ENCODE results near the gene OR52B2.

OR52B2 gene

GRCh38 chr11:6170226-6170625, at the start of gene OR52B2:
Gene OR52B2, minus strand, starts transcription at chr11:6170326. Its CDS starts 0 bp downstream, at chr11:6170326.
- Histone ChIP-seq H3K9ac (ENCODE audit: low read length in 2 of 2) (no peak within 1 kb of the TSS), H3K4me3 (ENCODE audit: low read length in 2 of 2) (no peak within 1 kb of the TSS), H3K4me1 (ENCODE audit: control insufficient read depth, insufficient read depth, low read length) (no peaks in the 10 kb centered on the region), H3K9me3 (ENCODE audit: control insufficient read depth in 2 of 2, low read length in 2 of 2) (no peaks in the 10 kb centered on the region), H3K27me3 (ENCODE audit: control insufficient read depth in 1 of 2, insufficient read depth in 2 of 2, low read length in 2 of 2) (no peaks in the 10 kb centered on the region), H3K27ac (ENCODE audit: low read length) (no peak within 1 kb of the TSS), H3K36me3 (ENCODE audit: control insufficient read depth in 2 of 2, insufficient read depth in 2 of 2, low read length in 2 of 2) (no peaks in the 10 kb centered on the region)

DNA sequence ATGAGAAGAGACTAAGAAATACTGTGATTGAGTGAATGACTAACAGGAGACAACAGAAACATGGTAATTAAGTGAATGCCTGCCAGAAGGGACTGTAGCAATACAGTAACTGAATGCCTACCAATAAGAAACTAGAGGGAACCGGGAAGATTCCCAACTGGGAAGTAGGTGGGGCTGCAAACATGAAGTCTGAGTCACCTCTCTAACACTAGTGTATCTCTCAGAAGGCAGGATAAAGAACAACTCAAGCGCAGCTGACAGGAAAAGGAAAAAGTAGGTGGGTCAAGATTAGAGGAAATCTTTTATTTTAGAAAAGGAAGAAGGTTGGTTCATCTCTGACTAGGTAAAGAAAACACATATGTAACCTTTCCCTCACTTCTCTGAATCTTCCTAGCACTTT, 49.2 kb upstream of the OR52B2 start:
- H3K9me3 ChIP-seq (ENCODE audit: control insufficient read depth in 2 of 2, low read length in 2 of 2) = no peaks in the 10 kb centered on the region
- no peak overlapping the region for H3K4me3 ChIP-seq (ENCODE audit: low read length in 2 of 2)
- no peaks in the 10 kb centered on the region for H3K4me1 ChIP-seq (ENCODE audit: control insufficient read depth, insufficient read depth, low read length)
- no peaks in the 10 kb centered on the region for H3K27me3 ChIP-seq (ENCODE audit: control insufficient read depth in 1 of 2, insufficient read depth in 2 of 2, low read length in 2 of 2)
- no peak overlapping the region for H3K27ac ChIP-seq (ENCODE audit: low read length)
- no peak overlapping the region for H3K9ac ChIP-seq (ENCODE audit: low read length in 2 of 2)
- H3K36me3 ChIP-seq (ENCODE audit: control insufficient read depth in 2 of 2, insufficient read depth in 2 of 2, low read length in 2 of 2) = peaks cover 70 to 86% of the 10 kb centered on the region in 2 donors

DNA sequence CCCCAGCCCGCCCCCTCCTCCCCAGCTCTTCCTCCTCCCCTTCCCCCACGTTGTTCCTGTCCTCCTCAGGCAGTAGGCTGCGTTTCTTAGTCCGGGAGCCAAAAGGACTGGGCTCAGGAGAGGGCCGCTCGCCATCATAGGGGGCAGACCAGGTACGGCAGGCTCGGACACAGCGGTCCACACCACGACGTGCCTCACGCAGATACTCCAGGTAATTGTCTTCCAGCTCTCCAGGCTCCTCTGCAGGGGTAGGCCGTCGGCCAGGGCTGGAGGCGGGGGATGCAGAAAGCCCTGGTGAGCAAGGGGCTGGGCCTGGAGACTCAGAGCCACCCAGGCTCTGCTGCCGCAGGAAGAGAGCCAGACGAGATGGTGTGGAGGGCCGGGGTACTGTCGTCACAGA, 47.6 kb upstream of the OR52B2 start:
- Histone ChIP-seq H3K27ac (ENCODE audit: low read length) (no peak overlapping the region), H3K36me3 (ENCODE audit: control insufficient read depth in 2 of 2, insufficient read depth in 2 of 2, low read length in 2 of 2) (peaks cover 66 to 79% of the 10 kb centered on the region in 2 donors), H3K9me3 (ENCODE audit: control insufficient read depth in 2 of 2, low read length in 2 of 2) (no peaks in the 10 kb centered on the region), H3K4me3 (ENCODE audit: low read length in 2 of 2) (no peak overlapping the region), H3K27me3 (ENCODE audit: control insufficient read depth in 1 of 2, insufficient read depth in 2 of 2, low read length in 2 of 2) (no peaks in the 10 kb centered on the region), H3K4me1 (ENCODE audit: control insufficient read depth, insufficient read depth, low read length) (no peaks in the 10 kb centered on the region), H3K9ac (ENCODE audit: low read length in 2 of 2) (no peak overlapping the region)

- Histone ChIP-seq H3K4me3 (ENCODE audit: low read length in 2 of 2) (no peak overlapping the region), H3K9me3 (ENCODE audit: control insufficient read depth in 2 of 2, low read length in 2 of 2) (no peaks in the 10 kb centered on the region), H3K36me3 (ENCODE audit: control insufficient read depth in 2 of 2, insufficient read depth in 2 of 2, low read length in 2 of 2) (peaks cover 65 to 72% of the 10 kb centered on the region in 2 donors), H3K4me1 (ENCODE audit: control insufficient read depth, insufficient read depth, low read length) (no peaks in the 10 kb centered on the region), H3K9ac (ENCODE audit: low read length in 2 of 2) (no peak overlapping the region), H3K27me3 (ENCODE audit: control insufficient read depth in 1 of 2, insufficient read depth in 2 of 2, low read length in 2 of 2) (no peaks in the 10 kb centered on the region), H3K27ac (ENCODE audit: low read length) (no peak overlapping the region)
These were observed 46.4 kb upstream of the OR52B2 start for GRCh38 chr11:6216501-6216900.

DNA sequence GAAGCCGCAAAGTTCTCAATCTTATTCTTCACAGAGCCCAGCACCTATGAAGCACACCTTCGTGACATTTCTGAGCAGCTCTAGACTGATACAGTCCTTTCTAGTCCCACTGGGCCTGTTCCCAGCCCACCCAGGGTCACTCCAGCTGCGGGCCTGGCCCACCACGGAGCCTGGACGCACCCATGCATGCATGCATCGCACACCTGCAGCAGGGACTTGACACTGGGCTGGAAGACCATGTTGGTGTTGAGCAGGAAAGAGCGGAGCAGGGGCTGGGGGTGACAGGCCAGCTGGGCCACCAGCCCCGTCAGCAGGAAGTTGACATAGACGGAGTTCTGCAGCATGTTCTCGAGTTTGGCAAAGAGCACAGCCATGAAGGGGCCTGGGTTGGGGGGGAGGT, 44.4 kb upstream of the OR52B2 start:
- H3K4me1 ChIP-seq (ENCODE audit: control insufficient read depth, insufficient read depth, low read length) = no peaks in the 10 kb centered on the region
- no peak overlapping the region for H3K4me3 ChIP-seq (ENCODE audit: low read length in 2 of 2)
- no peak overlapping the region for H3K9ac ChIP-seq (ENCODE audit: low read length in 2 of 2)
- H3K9me3 ChIP-seq (ENCODE audit: control insufficient read depth in 2 of 2, low read length in 2 of 2) = no peaks in the 10 kb centered on the region
- H3K36me3 ChIP-seq (ENCODE audit: control insufficient read depth in 2 of 2, insufficient read depth in 2 of 2, low read length in 2 of 2) = peaks cover 64 to 68% of the 10 kb centered on the region in 2 donors
- H3K27ac ChIP-seq (ENCODE audit: low read length) = no peak overlapping the region
- H3K27me3 ChIP-seq (ENCODE audit: control insufficient read depth in 1 of 2, insufficient read depth in 2 of 2, low read length in 2 of 2) = no peaks in the 10 kb centered on the region

GRCh38 chr11:6210274-6210955, 40.3 kb upstream of the OR52B2 start:
- Histone ChIP-seq H3K9me3 (ENCODE audit: control insufficient read depth in 2 of 2, low read length in 2 of 2) (no peaks in the 10 kb centered on the region), H3K27me3 (ENCODE audit: control insufficient read depth in 1 of 2, insufficient read depth in 2 of 2, low read length in 2 of 2) (no peaks in the 10 kb centered on the region)

GRCh38 chr11:6209801-6210200, 39.7 kb upstream of the OR52B2 start:
- Histone ChIP-seq H3K27ac (ENCODE audit: low read length) (no peak overlapping the region), H3K4me3 (ENCODE audit: low read length in 2 of 2) (no peak overlapping the region), H3K36me3 (ENCODE audit: control insufficient read depth in 2 of 2, insufficient read depth in 2 of 2, low read length in 2 of 2) (peaks cover 28 to 39% of the 10 kb centered on the region in 2 donors), H3K9ac (ENCODE audit: low read length in 2 of 2) (no peak overlapping the region), H3K9me3 (ENCODE audit: control insufficient read depth in 2 of 2, low read length in 2 of 2) (no peaks in the 10 kb centered on the region), H3K4me1 (ENCODE audit: control insufficient read depth, insufficient read depth, low read length) (no peaks in the 10 kb centered on the region), H3K27me3 (ENCODE audit: control insufficient read depth in 1 of 2, insufficient read depth in 2 of 2, low read length in 2 of 2) (no peaks in the 10 kb centered on the region)

More at GRCh38 chr11:6210274-6210955, 40.3 kb upstream of the OR52B2 start:
- Histone ChIP-seq H3K27ac (ENCODE audit: low read length) (no peak overlapping the region), H3K4me3 (ENCODE audit: low read length in 2 of 2) (no peak overlapping the region), H3K9ac (ENCODE audit: low read length in 2 of 2) (no peak overlapping the region), H3K36me3 (ENCODE audit: control insufficient read depth in 2 of 2, insufficient read depth in 2 of 2, low read length in 2 of 2) (peaks cover 31 to 39% of the 10 kb centered on the region in 2 donors), H3K4me1 (ENCODE audit: control insufficient read depth, insufficient read depth, low read length) (no peaks in the 10 kb centered on the region)

- peaks cover 16% of the 10 kb centered on the region in 2 donors for H3K36me3 ChIP-seq (ENCODE audit: control insufficient read depth in 2 of 2, insufficient read depth in 2 of 2, low read length in 2 of 2)
These were observed 36.5 kb upstream of the OR52B2 start for GRCh38 chr11:6206456-6207180.

DNA sequence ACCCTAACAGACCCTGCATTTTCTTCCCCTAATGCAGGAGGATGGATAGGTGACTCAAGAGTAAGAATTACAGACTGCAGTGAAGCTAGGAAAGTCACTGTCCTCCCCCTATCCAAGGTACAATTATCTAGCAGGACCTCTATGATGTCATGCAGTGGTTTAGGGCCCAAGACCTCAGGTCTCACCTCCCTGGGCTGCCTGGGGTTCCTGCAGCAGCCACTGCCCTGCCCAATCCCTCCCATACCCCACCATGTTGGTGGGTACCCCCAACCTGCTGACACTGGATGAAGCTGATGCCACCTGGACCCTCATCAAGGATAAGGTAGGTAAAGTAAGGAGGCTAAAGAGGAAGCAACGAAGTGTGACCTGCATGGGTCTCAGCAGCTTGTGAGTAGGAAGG, 35.2 kb upstream of the OR52B2 start, which contains the start of gene C11orf42:
Gene C11orf42 (plus strand): TSS at position 192 of the 400 bp plus-strand sequence. CDS start 59 bp downstream, at position 251.
- Histone ChIP-seq H3K36me3 (ENCODE audit: control insufficient read depth in 2 of 2, insufficient read depth in 2 of 2, low read length in 2 of 2) (peaks cover 8 to 11% of the 10 kb centered on the region in 2 donors), H3K27ac (ENCODE audit: low read length) (no peak within 1 kb of the TSS), H3K4me1 (ENCODE audit: control insufficient read depth, insufficient read depth, low read length) (no peaks in the 10 kb centered on the region), H3K9ac (ENCODE audit: low read length in 2 of 2) (no peak within 1 kb of the TSS), H3K27me3 (ENCODE audit: control insufficient read depth in 1 of 2, insufficient read depth in 2 of 2, low read length in 2 of 2) (no peaks in the 10 kb centered on the region), H3K9me3 (ENCODE audit: control insufficient read depth in 2 of 2, low read length in 2 of 2) (no peaks in the 10 kb centered on the region), H3K4me3 (ENCODE audit: low read length in 2 of 2) (no peak within 1 kb of the TSS)

More at GRCh38 chr11:6206456-6207180, 36.5 kb upstream of the OR52B2 start:
- Histone ChIP-seq H3K4me1 (ENCODE audit: control insufficient read depth, insufficient read depth, low read length) (no peaks in the 10 kb centered on the region), H3K9ac (ENCODE audit: low read length in 2 of 2) (no peak overlapping the region), H3K27me3 (ENCODE audit: control insufficient read depth in 1 of 2, insufficient read depth in 2 of 2, low read length in 2 of 2) (no peaks in the 10 kb centered on the region), H3K27ac (ENCODE audit: low read length) (no peak overlapping the region), H3K9me3 (ENCODE audit: control insufficient read depth in 2 of 2, low read length in 2 of 2) (no peaks in the 10 kb centered on the region), H3K4me3 (ENCODE audit: low read length in 2 of 2) (no peak overlapping the region)

- H3K9me3 ChIP-seq (ENCODE audit: control insufficient read depth in 2 of 2, low read length in 2 of 2) = no peaks in the 10 kb centered on the region
- H3K4me1 ChIP-seq (ENCODE audit: control insufficient read depth, insufficient read depth, low read length) = no peaks in the 10 kb centered on the region
- no peak overlapping the region for H3K9ac ChIP-seq (ENCODE audit: low read length in 2 of 2)
- no peaks in the 10 kb centered on the region for H3K27me3 ChIP-seq (ENCODE audit: control insufficient read depth in 1 of 2, insufficient read depth in 2 of 2, low read length in 2 of 2)
- no peak overlapping the region for H3K27ac ChIP-seq (ENCODE audit: low read length)
- H3K4me3 ChIP-seq (ENCODE audit: low read length in 2 of 2) = no peak overlapping the region
- H3K36me3 ChIP-seq (ENCODE audit: control insufficient read depth in 2 of 2, insufficient read depth in 2 of 2, low read length in 2 of 2) = peaks cover 5 to 7% of the 10 kb centered on the region in 2 donors
These were observed 34.6 kb upstream of the OR52B2 start for GRCh38 chr11:6204706-6205105.

DNA sequence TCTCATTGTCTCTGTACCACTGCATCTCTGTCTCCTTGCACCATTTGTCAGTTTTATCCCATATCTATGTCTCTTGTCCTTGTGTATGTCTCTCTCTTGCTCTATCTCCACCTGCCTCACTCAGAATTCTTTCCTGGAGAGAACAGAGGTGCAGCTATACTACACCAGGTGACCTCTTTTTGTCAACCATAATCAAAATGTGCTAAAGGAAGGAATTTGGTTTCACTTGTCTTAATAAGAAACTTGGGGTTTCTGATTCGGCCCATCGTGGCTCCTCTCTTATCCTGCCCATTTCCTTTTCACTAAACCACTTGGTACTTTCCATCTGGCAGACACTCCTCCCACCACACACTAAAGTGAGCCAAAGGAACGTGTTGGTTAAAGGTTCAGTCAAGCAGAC, 33.2 kb upstream of the OR52B2 start:
- H3K36me3 ChIP-seq (ENCODE audit: control insufficient read depth in 2 of 2, insufficient read depth in 2 of 2, low read length in 2 of 2) = peaks cover 5 to 7% of the 10 kb centered on the region in 2 donors
- H3K27ac ChIP-seq (ENCODE audit: low read length) = no peak overlapping the region
- no peaks in the 10 kb centered on the region for H3K27me3 ChIP-seq (ENCODE audit: control insufficient read depth in 1 of 2, insufficient read depth in 2 of 2, low read length in 2 of 2)
- H3K4me3 ChIP-seq (ENCODE audit: low read length in 2 of 2) = no peak overlapping the region
- H3K9ac ChIP-seq (ENCODE audit: low read length in 2 of 2) = no peak overlapping the region
- H3K9me3 ChIP-seq (ENCODE audit: control insufficient read depth in 2 of 2, low read length in 2 of 2) = no peaks in the 10 kb centered on the region
- no peaks in the 10 kb centered on the region for H3K4me1 ChIP-seq (ENCODE audit: control insufficient read depth, insufficient read depth, low read length)

Measured in stomach smooth muscle (tissue), 2 donors.